Left ventricle myocardium inferior (tissue), 1 donor: ENCODE measurements around the gene CFAP99. TPM values are rescaled to one million over a fixed set of nuclear protein-coding genes. Genes with fewer than 3 reads are reported as not detected.

ENCODE experiments used
- DNase-seq: peaks from one replicate; pipeline ENCODE4 v3.0.0-alpha.2; 2020
- H3K27ac ChIP-seq: fragments of 200-600 bp; replicated peaks from 2 replicates; pipeline ENCODE4 v1.8.0; 2021
- H3K27me3 ChIP-seq: fragments of 200-600 bp; 2 replicates; pipeline ENCODE4 v1.8.0; 2021; ENCODE audit warnings: low read depth
- H3K36me3 ChIP-seq: fragments of 200-600 bp; 2 replicates; pipeline ENCODE4 v1.8.0; 2021
- H3K4me1 ChIP-seq: fragments of 200-600 bp; 2 replicates; pipeline ENCODE4 v1.8.0; 2021
- H3K4me3 ChIP-seq: fragments of 200-600 bp; 2 replicates; pipeline ENCODE4 v1.8.0; 2021; ENCODE audit warnings: mild to moderate bottlenecking, moderate library complexity
- H3K9me3 ChIP-seq: fragments of 200-600 bp; replicated peaks from 2 replicates; pipeline ENCODE4 v1.8.0; 2021
- CTCF ChIP-seq: fragments of 200-600 bp; IDR thresholded peaks from 2 replicates; pipeline ENCODE4 v1.8.0; 2021; ENCODE audit warnings: antibody characterized with exemption, mild to moderate bottlenecking, borderline replicate concordance
- intact Hi-C: fragments of 100-400 bp; cut with micrococcal nuclease; formaldehyde crosslinking; loops from one replicate; pipeline ENCODE4 v1.11.0; 2022
- total RNA-seq: library from RNA; stranded (reverse); fragmentation: NEBNext Ultra II Directional; extraction: Animal tissue kit (Norgen Biotek cat#: 25700); gene quantifications from one replicate; pipeline ENCODE4 v1.2.1, GENCODE V29; 2021
- donor health status: DM: no; HTN: yes; CAD: no; lungs with severe emphysema.

The CFAP99 gene
- total RNA-seq, 1 donor from 2014 or later: not detected

GRCh38 chr4:2408976-2409375 lies 9.8 kb upstream of the CFAP99 start:
- no peak for TF ChIP-seq CTCF
- no peak overlapping the region for H3K27ac ChIP-seq
- H3K4me3 ChIP-seq: no peak overlapping the region
- intact Hi-C loops: no loop called here
- H3K36me3 ChIP-seq: no peaks in the 10 kb centered on the region
- no peaks in the 10 kb centered on the region for H3K9me3 ChIP-seq
- peaks cover 26% of the 10 kb centered on the region for H3K4me1 ChIP-seq
- no peak for DNase-seq
- H3K27me3 ChIP-seq: no peaks in the 10 kb centered on the region

GRCh38 chr4:2409381-2409783 lies 9.4 kb upstream of the CFAP99 start:
- TF ChIP-seq CTCF: no peak
- intact Hi-C loops: no loop called here
- H3K4me3 ChIP-seq: no peak overlapping the region
- DNase-seq: no peak
- no peaks in the 10 kb centered on the region for H3K27me3 ChIP-seq
- H3K36me3 ChIP-seq: no peaks in the 10 kb centered on the region
- no peaks in the 10 kb centered on the region for H3K9me3 ChIP-seq
- peaks cover 30% of the 10 kb centered on the region for H3K4me1 ChIP-seq
- no peak overlapping the region for H3K27ac ChIP-seq

GRCh38 chr4:2411786-2412510 lies 6.8 kb upstream of the CFAP99 start:
- intact Hi-C loops: no loop called here
- no peaks in the 10 kb centered on the region for H3K36me3 ChIP-seq
- no peak for DNase-seq
- no peaks in the 10 kb centered on the region for H3K9me3 ChIP-seq
- H3K4me1 ChIP-seq: peaks cover 48% of the 10 kb centered on the region
- H3K4me3 ChIP-seq: no peak overlapping the region
- TF ChIP-seq CTCF: no peak
- peak overlapping the region; percentile 84 for H3K27ac ChIP-seq
- H3K27me3 ChIP-seq: no peaks in the 10 kb centered on the region

- no peak for DNase-seq
- intact Hi-C loops: no loop called here
Measured at GRCh38 chr4:2412534-2412884, 6.2 kb upstream of the CFAP99 start.

GRCh38 chr4:2412885-2413716 lies 5.7 kb upstream of the CFAP99 start:
- Histone ChIP-seq H3K4me3 (peak overlapping the region; percentile 54), H3K9me3 (no peaks in the 10 kb centered on the region), H3K27ac (peak overlapping the region; percentile 84), H3K36me3 (no peaks in the 10 kb centered on the region), H3K4me1 (peaks cover 57% of the 10 kb centered on the region), H3K27me3 (no peaks in the 10 kb centered on the region)
- peak; percentile 53 for TF ChIP-seq CTCF
- peak; percentile 76 for DNase-seq
- intact Hi-C loops: no loop called here

More at GRCh38 chr4:2412534-2412884, 6.2 kb upstream of the CFAP99 start:
- Histone ChIP-seq H3K4me1 (peaks cover 52% of the 10 kb centered on the region), H3K36me3 (no peaks in the 10 kb centered on the region), H3K27me3 (no peaks in the 10 kb centered on the region), H3K9me3 (no peaks in the 10 kb centered on the region), H3K4me3 (peak overlapping the region; percentile 54), H3K27ac (peak overlapping the region; percentile 84)
- TF ChIP-seq CTCF: no peak
